Measurements from ENCODE around the gene SSH2. TPM values are rescaled to one million over a fixed set of nuclear protein-coding genes. Genes with fewer than 3 reads are reported as not detected.

SSH2 gene
- total RNA-seq, 2 experiments from 2014 or later, result 39.4 to 73.9 TPM

DNA sequence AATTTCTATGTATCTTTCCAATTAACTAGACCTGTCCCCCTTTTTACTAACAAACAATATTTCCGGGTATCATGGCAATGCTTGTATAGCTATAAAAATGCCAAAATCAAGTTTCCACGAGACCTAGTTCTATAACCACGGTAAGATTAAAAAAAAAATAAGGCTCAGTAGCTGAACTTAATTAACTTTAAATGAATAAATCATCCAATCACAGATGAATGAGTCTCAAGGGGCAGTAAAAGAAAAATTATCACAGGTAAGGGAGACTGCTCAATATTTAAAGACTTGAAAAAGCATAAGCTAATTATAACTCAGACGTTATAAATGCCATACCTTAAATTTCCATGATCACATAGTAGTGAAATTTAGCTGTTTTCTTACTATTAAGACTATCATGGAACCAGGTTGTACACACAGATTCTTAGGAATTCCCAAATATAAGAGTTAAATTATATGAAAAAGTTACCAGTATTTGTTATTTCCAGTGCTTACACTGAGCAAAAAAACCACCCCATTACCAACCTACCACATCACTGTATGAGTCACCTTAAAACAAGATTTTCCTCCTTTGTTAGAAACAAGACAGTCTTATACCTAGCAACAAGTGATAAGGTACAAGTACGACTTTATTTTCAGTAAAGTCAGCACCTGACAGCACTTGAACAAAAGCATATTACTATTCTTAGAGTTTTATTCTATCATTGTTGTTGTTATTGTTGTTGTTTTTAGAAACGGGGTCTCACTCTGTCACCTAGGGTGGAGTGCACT lies 20.6 kb downstream of the SSH2 start:
- Histone ChIP-seq H3K79me2 (ENCODE audit: insufficient read depth, low read depth, low read length) (peaks cover 89% of the 10 kb centered on the region), H4K20me1 (ENCODE audit: insufficient read depth, low read length) (no peaks in the 10 kb centered on the region), H3K9me2 (ENCODE audit: insufficient read depth, low read length) (no peaks in the 10 kb centered on the region), H3K36me3 (ENCODE audit: insufficient read depth, low read length) (peaks cover 69% of the 10 kb centered on the region), H3K4me1 (ENCODE audit: insufficient read depth, low read length, poor library complexity, severe bottlenecking) (no peaks in the 10 kb centered on the region), H3K9me3 (ENCODE audit: low read length) (peaks cover 32% of the 10 kb centered on the region; the same call in 1 of the 2 replicates), H2AFZ (ENCODE audit: low read length) (no peak overlapping the region), H3K4me2 (ENCODE audit: low read length) (no peak overlapping the region), H3K27ac (ENCODE audit: low read depth, low read length, poor library complexity, severe bottlenecking) (no peak overlapping the region), H3K4me3 (ENCODE audit: low read depth, low read length, poor library complexity, severe bottlenecking) (no peak overlapping the region)
- intact Hi-C loops (cut with micrococcal nuclease; ENCODE audit: unreplicated experiment), result no loop called here
- DNase-seq (ENCODE audit: low spot score), result no peak
- TF ChIP-seq, protein P1, sequence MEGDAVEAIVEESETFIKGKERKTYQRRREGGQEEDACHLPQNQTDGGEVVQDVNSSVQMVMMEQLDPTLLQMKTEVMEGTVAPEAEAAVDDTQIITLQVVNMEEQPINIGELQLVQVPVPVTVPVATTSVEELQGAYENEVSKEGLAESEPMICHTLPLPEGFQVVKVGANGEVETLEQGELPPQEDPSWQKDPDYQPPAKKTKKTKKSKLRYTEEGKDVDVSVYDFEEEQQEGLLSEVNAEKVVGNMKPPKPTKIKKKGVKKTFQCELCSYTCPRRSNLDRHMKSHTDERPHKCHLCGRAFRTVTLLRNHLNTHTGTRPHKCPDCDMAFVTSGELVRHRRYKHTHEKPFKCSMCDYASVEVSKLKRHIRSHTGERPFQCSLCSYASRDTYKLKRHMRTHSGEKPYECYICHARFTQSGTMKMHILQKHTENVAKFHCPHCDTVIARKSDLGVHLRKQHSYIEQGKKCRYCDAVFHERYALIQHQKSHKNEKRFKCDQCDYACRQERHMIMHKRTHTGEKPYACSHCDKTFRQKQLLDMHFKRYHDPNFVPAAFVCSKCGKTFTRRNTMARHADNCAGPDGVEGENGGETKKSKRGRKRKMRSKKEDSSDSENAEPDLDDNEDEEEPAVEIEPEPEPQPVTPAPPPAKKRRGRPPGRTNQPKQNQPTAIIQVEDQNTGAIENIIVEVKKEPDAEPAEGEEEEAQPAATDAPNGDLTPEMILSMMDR (conservative IDR thresholded peaks at IDR 0.05; ENCODE audit: low read length), result no peak
- TF ChIP-seq EZH2phosphoT487 (IDR thresholded peaks at IDR 0.05; ENCODE audit: borderline replicate concordance, low read depth, low read length), result no peak
- ChIA-PET CTCF (ENCODE audit: unreplicated experiment) (no interaction called here), POLR2A (interaction anchor here (0.6 to 1.2 kb wide), 2 partner anchors 22 to 243 kb away, joined by 3 to 6 read pairs; no protein-coding TSS in a partner anchor)
- BruUV-seq (replicated peaks), result no TSS peak

DNA sequence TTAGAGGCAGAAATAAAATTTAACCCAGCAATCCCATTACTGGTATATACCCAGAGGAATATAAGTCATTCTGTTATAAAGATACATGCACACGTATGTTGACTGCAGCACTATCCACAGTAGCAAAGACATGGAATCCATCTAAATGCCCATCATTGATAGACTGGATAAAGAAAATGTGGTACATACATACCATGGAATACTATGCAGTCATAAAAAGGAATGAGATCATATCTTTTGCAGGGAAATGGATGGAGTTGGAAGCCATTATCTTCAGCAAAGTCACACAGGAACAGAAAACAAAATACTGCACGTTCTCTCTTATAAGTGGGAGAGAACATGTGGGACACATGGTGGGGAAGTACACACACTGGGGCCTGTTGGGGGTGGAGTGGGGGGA lies 23.1 kb downstream of the SSH2 start:
- Histone ChIP-seq H3K36me3 (ENCODE audit: insufficient read depth, low read length) (peaks cover 63% of the 10 kb centered on the region), H3K27ac (ENCODE audit: low read depth, low read length, poor library complexity, severe bottlenecking) (no peak overlapping the region), H3K9me2 (ENCODE audit: insufficient read depth, low read length) (no peaks in the 10 kb centered on the region), H3K4me1 (ENCODE audit: insufficient read depth, low read length, poor library complexity, severe bottlenecking) (no peaks in the 10 kb centered on the region), H3K4me2 (ENCODE audit: low read length) (no peak overlapping the region), H4K20me1 (ENCODE audit: insufficient read depth, low read length) (no peaks in the 10 kb centered on the region), H3K4me3 (ENCODE audit: low read depth, low read length, poor library complexity, severe bottlenecking) (no peak overlapping the region), H3K9me3 (ENCODE audit: low read length) (peaks cover 36% of the 10 kb centered on the region; the same call in 1 of the 2 replicates), H2AFZ (ENCODE audit: low read length) (no peak overlapping the region), H3K79me2 (ENCODE audit: insufficient read depth, low read depth, low read length) (peaks cover 92% of the 10 kb centered on the region)
- DNase-seq (ENCODE audit: low spot score), result no peak
- BruUV-seq (replicated peaks), result no TSS peak
- intact Hi-C loops (cut with micrococcal nuclease; ENCODE audit: unreplicated experiment), result no loop called here
- ChIA-PET CTCF (ENCODE audit: unreplicated experiment) (no interaction called here), POLR2A (interaction anchor here (1.8 kb wide), 1 partner anchor 23 kb away, joined by 5 read pairs; the partner anchor contains the start of gene SSH2)
- TF ChIP-seq, protein P1 (conservative IDR thresholded peaks at IDR 0.05; ENCODE audit: low read length), result no peak
- no peak for TF ChIP-seq EZH2phosphoT487 (IDR thresholded peaks at IDR 0.05; ENCODE audit: borderline replicate concordance, low read depth, low read length)

DNA sequence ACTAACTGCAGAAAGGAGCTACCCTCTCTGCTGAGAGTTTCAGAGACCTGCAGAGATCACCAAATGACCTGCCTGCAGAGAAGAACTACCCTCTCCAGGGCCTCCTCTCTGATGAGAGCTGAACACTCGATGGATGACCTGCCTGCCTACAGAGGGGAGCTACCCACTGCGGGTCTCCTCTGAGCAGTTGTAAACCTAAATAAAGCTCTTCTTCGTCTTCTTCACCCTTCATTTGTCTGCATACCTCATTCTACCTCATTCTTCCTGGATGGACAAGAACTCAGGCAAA lies 24.2 kb downstream of the SSH2 start:
- Histone ChIP-seq H3K4me2 (ENCODE audit: low read length) (no peak overlapping the region), H3K9me3 (ENCODE audit: low read length) (peaks cover 36% of the 10 kb centered on the region; the same call in 1 of the 2 replicates), H4K20me1 (ENCODE audit: insufficient read depth, low read length) (no peaks in the 10 kb centered on the region), H3K4me3 (ENCODE audit: low read depth, low read length, poor library complexity, severe bottlenecking) (no peak overlapping the region), H3K79me2 (ENCODE audit: insufficient read depth, low read depth, low read length) (peaks cover 90% of the 10 kb centered on the region), H2AFZ (ENCODE audit: low read length) (no peak overlapping the region), H3K36me3 (ENCODE audit: insufficient read depth, low read length) (peaks cover 52% of the 10 kb centered on the region), H3K4me1 (ENCODE audit: insufficient read depth, low read length, poor library complexity, severe bottlenecking) (no peaks in the 10 kb centered on the region), H3K9me2 (ENCODE audit: insufficient read depth, low read length) (no peaks in the 10 kb centered on the region), H3K27ac (ENCODE audit: low read depth, low read length, poor library complexity, severe bottlenecking) (no peak overlapping the region)
- POLR2A ChIA-PET, result interaction anchor here (1.8 kb wide), 1 partner anchor 24 kb away, joined by 5 read pairs; the partner anchor contains the start of gene SSH2
- BruUV-seq (replicated peaks), result no TSS peak
- DNase-seq (ENCODE audit: low spot score), result peak; percentile 18
- intact Hi-C loops (cut with micrococcal nuclease; ENCODE audit: unreplicated experiment), result no loop called here
- TF ChIP-seq EZH2phosphoT487 (IDR thresholded peaks at IDR 0.05; ENCODE audit: borderline replicate concordance, low read depth, low read length), result no peak
- TF ChIP-seq, protein P1 (conservative IDR thresholded peaks at IDR 0.05; ENCODE audit: low read length), result no peak
- CTCF ChIA-PET (ENCODE audit: unreplicated experiment), result no interaction called here

All from OCI-LY7 (cell line).